ENCODE data around the gene ZCCHC12. TPM values are rescaled to one million over a fixed set of nuclear protein-coding genes. Genes with fewer than 3 reads are reported as not detected.
"Not testable (repeated sequence)": the region's sequence is repeated elsewhere in the genome, so short reads cannot be mapped to it uniquely, and the experiment has no call there.

Gene ZCCHC12
- polyA plus RNA-seq, 1 donor (not counting 4 experiments of a cell fraction or from before 2014, with no cell fraction given): not detected

DNA sequence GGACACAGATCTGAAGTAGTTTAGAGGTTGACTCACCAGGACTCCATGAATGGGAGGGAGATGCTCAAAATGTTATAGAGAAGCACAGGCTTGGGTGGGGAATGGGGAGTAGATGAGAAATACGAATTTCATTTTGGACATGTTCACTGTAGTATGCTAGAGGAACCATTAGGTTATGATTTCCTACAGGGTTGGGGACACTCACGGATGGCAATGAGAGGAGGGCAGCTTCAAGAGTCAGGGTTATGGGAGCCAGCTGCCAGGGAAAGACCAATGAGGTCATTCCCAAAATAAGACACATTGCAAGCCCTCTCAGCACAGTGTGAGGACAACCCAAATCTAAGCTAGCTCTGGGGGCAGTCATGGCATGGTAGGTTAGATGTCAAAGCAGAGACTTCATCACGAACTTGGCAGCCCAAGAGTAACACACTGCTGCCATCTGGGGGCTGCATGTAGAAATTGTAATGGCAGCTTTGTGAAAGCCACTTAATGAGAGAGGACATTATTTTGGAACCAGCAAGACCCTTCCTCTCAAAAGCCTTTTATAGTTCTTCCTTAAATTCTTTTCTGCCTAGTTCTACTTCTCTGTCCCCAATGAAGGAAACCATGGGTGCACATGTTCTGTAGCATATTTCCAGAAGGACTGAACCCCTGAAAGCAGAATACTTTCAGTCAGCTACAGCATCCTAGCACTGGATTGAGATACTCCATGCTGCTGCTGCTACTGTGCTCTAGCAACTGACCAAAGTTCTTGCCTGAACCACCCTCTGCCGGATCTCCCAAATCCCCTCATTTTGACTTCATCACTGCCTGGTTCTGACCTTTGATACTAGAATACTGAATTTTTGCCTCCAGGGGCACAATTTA is 16.2 kb upstream of the ZCCHC12 start:
- H4K20me1 ChIP-seq (ENCODE audit: control insufficient read depth, extremely low read depth, insufficient read depth, low read length): no peaks in the 10 kb centered on the region
- DNase-seq (ENCODE audit: low read depth, low spot score) (no peak), FAIRE-seq (peak; percentile 63)
- no peaks in the 10 kb centered on the region for H3K36me3 ChIP-seq (ENCODE audit: control insufficient read depth in 2 of 2, extremely low read depth in 1 of 2, insufficient read depth in 2 of 2, low read length in 2 of 2)
- H3K27me3 ChIP-seq (ENCODE audit: control insufficient read depth, extremely low read depth, insufficient read depth, low read length): no peaks in the 10 kb centered on the region
- H3K79me2 ChIP-seq (ENCODE audit: control insufficient read depth, insufficient read depth, low read length): no peaks in the 10 kb centered on the region
- no peak overlapping the region for H3K4me2 ChIP-seq (ENCODE audit: control insufficient read depth, extremely low read depth, insufficient read depth, low read depth, low read length)
- no peaks in the 10 kb centered on the region for H3K9me3 ChIP-seq (ENCODE audit: control insufficient read depth, low read depth, low read length)
- dilution Hi-C loops (cut with MboI; ENCODE audit: extremely low pct_ligation_motif_present, low sequenced_read_pairs): loop anchor here (25.0 kb wide), 1 partner anchor 170 kb away; no protein-coding TSS in a partner anchor
- no peak overlapping the region for H2AFZ ChIP-seq (ENCODE audit: control insufficient read depth, low read length)
- TF ChIP-seq CTCF (optimal IDR thresholded peaks at IDR 0.05 in 1 of 3, IDR thresholded peaks at IDR 0.05 in 1 of 3, conservative IDR thresholded peaks at IDR 0.05 in 1 of 3; ENCODE audit: extremely low read depth in 1 of 3, insufficient read depth in 2 of 3, low read length in 3 of 3) (peak; percentile 59 to 77 (median 75)), EZH2 (IDR thresholded peaks at IDR 0.05; ENCODE audit: low read length) (no peak)
- no peaks in the 10 kb centered on the region for H3K9me1 ChIP-seq (ENCODE audit: control insufficient read depth, extremely low read depth, insufficient read depth, low read length)
- H3K4me3 ChIP-seq (ENCODE audit: control insufficient read depth in 2 of 3, extremely low read depth in 1 of 3, insufficient read depth in 2 of 3, low read depth in 1 of 3, low read length in 3 of 3): no peak overlapping the region
- no peak overlapping the region for H3K9ac ChIP-seq (ENCODE audit: control insufficient read depth, extremely low read depth, insufficient read depth, low read length)
- no peak overlapping the region for H3K27ac ChIP-seq (ENCODE audit: control insufficient read depth, insufficient read depth, low read length)
- H3K4me1 ChIP-seq (ENCODE audit: control insufficient read depth, extremely low read depth, insufficient read depth, low read length): no peaks in the 10 kb centered on the region

- not testable (repeated sequence) for H3K27me3 ChIP-seq (ENCODE audit: control insufficient read depth, extremely low read depth, insufficient read depth, low read length); H3K79me2 ChIP-seq (ENCODE audit: control insufficient read depth, insufficient read depth, low read length); H3K36me3 ChIP-seq (ENCODE audit: control insufficient read depth in 2 of 2, extremely low read depth in 1 of 2, insufficient read depth in 2 of 2, low read length in 2 of 2); FAIRE-seq; H3K9me1 ChIP-seq (ENCODE audit: control insufficient read depth, extremely low read depth, insufficient read depth, low read length); H2AFZ ChIP-seq (ENCODE audit: control insufficient read depth, low read length); H3K9me3 ChIP-seq (ENCODE audit: control insufficient read depth, low read depth, low read length); H3K4me2 ChIP-seq (ENCODE audit: control insufficient read depth, extremely low read depth, insufficient read depth, low read depth, low read length); H3K9ac ChIP-seq (ENCODE audit: control insufficient read depth, extremely low read depth, insufficient read depth, low read length); H3K4me1 ChIP-seq (ENCODE audit: control insufficient read depth, extremely low read depth, insufficient read depth, low read length); H4K20me1 ChIP-seq (ENCODE audit: control insufficient read depth, extremely low read depth, insufficient read depth, low read length); H3K27ac ChIP-seq (ENCODE audit: control insufficient read depth, insufficient read depth, low read length); DNase-seq (ENCODE audit: low read depth, low spot score); H3K4me3 ChIP-seq (ENCODE audit: control insufficient read depth in 2 of 3, extremely low read depth in 1 of 3, insufficient read depth in 2 of 3, low read depth in 1 of 3, low read length in 3 of 3)
- dilution Hi-C loops (cut with MboI; ENCODE audit: extremely low pct_ligation_motif_present, low sequenced_read_pairs): loop anchor here (25.0 kb wide), 1 partner anchor 180 kb away; no protein-coding TSS in a partner anchor
Observed at GRCh38 chrX:118817257-118817656, 6.4 kb upstream of the ZCCHC12 start.
